NOMO-1 treated with DMSO at 0.1 percent for 48 hours (cell line): Measurements from ENCODE around the gene NKAPL.

ENCODE experiments used
- DNase-seq: peaks from one replicate; lab custom pipeline; 2025; ENCODE audit not compliant: unreplicated experiment; lab: John Stamatoyannopoulos, UW

The NKAPL gene

GRCh38 chr6:28245206-28245941 lies 13.7 kb upstream of the NKAPL start:
- no peak for DNase-seq

- no peak for DNase-seq
Observed at GRCh38 chr6:28248916-28249315, 10.2 kb upstream of the NKAPL start.

- DNase-seq, result no peak
Observed at GRCh38 chr6:28250747-28251146, 8.3 kb upstream of the NKAPL start.

GRCh38 chr6:28251661-28252008 lies 7.5 kb upstream of the NKAPL start:
- no peak for DNase-seq

- peak; percentile 77 for DNase-seq
Observed at GRCh38 chr6:28252009-28252975, 6.8 kb upstream of the NKAPL start, which contains the start of gene ZKSCAN4. Gene ZKSCAN4 (minus strand): TSS chr6:28252269. CDS start chr6:28251980, 289 bp downstream.

GRCh38 chr6:28254121-28254519 lies 5.0 kb upstream of the NKAPL start:
- no peak for DNase-seq

- no peak for DNase-seq
Observed at GRCh38 chr6:28257042-28257441, 2.1 kb upstream of the NKAPL start.

- DNase-seq, result no peak
Observed at GRCh38 chr6:28263922-28264321, 4.8 kb downstream of the NKAPL start.

- DNase-seq, result no peak
Observed at GRCh38 chr6:28264834-28265401, 5.8 kb downstream of the NKAPL start.

GRCh38 chr6:28266563-28266961 lies 7.5 kb downstream of the NKAPL start:
- DNase-seq, result no peak

- peak; percentile 72 for DNase-seq
Observed at GRCh38 chr6:28266962-28267694, 8.0 kb downstream of the NKAPL start, which contains the start of gene ZSCAN26. Gene ZSCAN26 (plus strand): TSS chr6:28267143. CDS start chr6:28271920, 4,777 bp downstream.

GRCh38 chr6:28267695-28268059 lies 8.6 kb downstream of the NKAPL start:
- DNase-seq, result no peak

- DNase-seq, result peak; percentile 6
Observed at GRCh38 chr6:28269492-28269891, 10.4 kb downstream of the NKAPL start.

- DNase-seq, result no peak
Observed at GRCh38 chr6:28274888-28275287, 15.8 kb downstream of the NKAPL start.

GRCh38 chr6:28277746-28278145 lies 18.6 kb downstream of the NKAPL start:
- no peak for DNase-seq

- no peak for DNase-seq
Observed at GRCh38 chr6:28280595-28281287, 21.6 kb downstream of the NKAPL start.

- DNase-seq, result peak; percentile 49
Observed at GRCh38 chr6:28281288-28282064, 22.4 kb downstream of the NKAPL start, which contains the start of gene PGBD1. Gene PGBD1 (plus strand): TSS chr6:28281572. CDS start chr6:28283814, 2,242 bp downstream.

GRCh38 chr6:28282926-28283325 lies 23.8 kb downstream of the NKAPL start:
- DNase-seq, result no peak

- no peak for DNase-seq
Observed at GRCh38 chr6:28291573-28291972, 32.5 kb downstream of the NKAPL start.
